Dendritic cell treated with granulocyte-macrophage colony-stimulating factor and Interleukin-4, amounts not matched to agents 40 ng/mL and 50 ng/mL, for 4 days (primary cell): ENCODE results near the gene DNM3.

ENCODE experiments used
- H3K27ac Mint-ChIP-seq: one replicate; pipeline ENCODE4 v1.8.0; 2022; ENCODE audit warnings: mild to moderate bottlenecking, mixed read lengths
- H3K27me3 Mint-ChIP-seq: one replicate; pipeline ENCODE4 v1.8.0; 2022; ENCODE audit warnings: mild to moderate bottlenecking, mixed read lengths
- H3K36me3 Mint-ChIP-seq: one replicate; pipeline ENCODE4 v1.8.0; 2022; ENCODE audit warnings: low read depth, mixed read lengths
- H3K4me1 Mint-ChIP-seq: one replicate; pipeline ENCODE4 v1.8.0; 2022; ENCODE audit warnings: low read depth, mixed read lengths
- H3K4me3 Mint-ChIP-seq: one replicate; pipeline ENCODE4 v1.8.0; 2022; ENCODE audit warnings: mild to moderate bottlenecking, moderate library complexity, mixed read lengths
- H3K9me3 Mint-ChIP-seq: one replicate; pipeline ENCODE4 v1.8.0; 2022; ENCODE audit warnings: mixed read lengths
- intact Hi-C: fragments of 100-400 bp; cut with micrococcal nuclease; formaldehyde crosslinking; loops from one replicate; pipeline ENCODE4 v1.15.0; 2022

Gene DNM3

GRCh38 chr1:172185996-172186395, 344.7 kb downstream of the DNM3 start:
- intact Hi-C loops: no loop called here
- Mint-ChIP-seq H3K9me3 (no peaks in the 10 kb centered on the region), H3K4me3 (no peak overlapping the region), H3K27ac (no peak overlapping the region), H3K36me3 (no peaks in the 10 kb centered on the region), H3K27me3 (peaks cover 4% of the 10 kb centered on the region), H3K4me1 (peaks cover 18% of the 10 kb centered on the region)

GRCh38 chr1:172201572-172201971, 360.3 kb downstream of the DNM3 start:
- Mint-ChIP-seq H3K4me1 (no peaks in the 10 kb centered on the region), H3K36me3 (no peaks in the 10 kb centered on the region), H3K27me3 (no peaks in the 10 kb centered on the region), H3K27ac (no peak overlapping the region), H3K4me3 (no peak overlapping the region), H3K9me3 (peaks cover 47% of the 10 kb centered on the region)
- intact Hi-C loops: no loop called here

GRCh38 chr1:172203135-172203823, 362.0 kb downstream of the DNM3 start:
- H3K4me3 Mint-ChIP-seq: no peak overlapping the region
- no peaks in the 10 kb centered on the region for H3K27me3 Mint-ChIP-seq
- H3K4me1 Mint-ChIP-seq: no peaks in the 10 kb centered on the region
- no peak overlapping the region for H3K27ac Mint-ChIP-seq
- peaks cover 32% of the 10 kb centered on the region for H3K9me3 Mint-ChIP-seq
- H3K36me3 Mint-ChIP-seq: no peaks in the 10 kb centered on the region
- intact Hi-C loops: no loop called here

GRCh38 chr1:172203902-172204301, 362.6 kb downstream of the DNM3 start:
- Mint-ChIP-seq H3K4me1 (no peaks in the 10 kb centered on the region), H3K9me3 (peaks cover 25% of the 10 kb centered on the region), H3K36me3 (no peaks in the 10 kb centered on the region), H3K27me3 (no peaks in the 10 kb centered on the region), H3K4me3 (no peak overlapping the region), H3K27ac (no peak overlapping the region)
- intact Hi-C loops: no loop called here

GRCh38 chr1:172206256-172206655, 365.0 kb downstream of the DNM3 start:
- Mint-ChIP-seq H3K4me3 (no peak overlapping the region), H3K27ac (no peak overlapping the region), H3K36me3 (no peaks in the 10 kb centered on the region), H3K27me3 (no peaks in the 10 kb centered on the region), H3K4me1 (no peaks in the 10 kb centered on the region), H3K9me3 (peaks cover 4% of the 10 kb centered on the region)
- intact Hi-C loops: no loop called here

GRCh38 chr1:172208635-172209034, 367.3 kb downstream of the DNM3 start:
- H3K27me3 Mint-ChIP-seq: no peaks in the 10 kb centered on the region
- intact Hi-C loops: no loop called here
- no peaks in the 10 kb centered on the region for H3K36me3 Mint-ChIP-seq
- H3K4me1 Mint-ChIP-seq: no peaks in the 10 kb centered on the region
- H3K4me3 Mint-ChIP-seq: no peak overlapping the region
- H3K9me3 Mint-ChIP-seq: no peaks in the 10 kb centered on the region
- no peak overlapping the region for H3K27ac Mint-ChIP-seq

- Mint-ChIP-seq H3K27me3 (no peaks in the 10 kb centered on the region), H3K4me1 (no peaks in the 10 kb centered on the region), H3K36me3 (no peaks in the 10 kb centered on the region), H3K4me3 (no peak overlapping the region), H3K27ac (no peak overlapping the region), H3K9me3 (no peaks in the 10 kb centered on the region)
- intact Hi-C loops: no loop called here
Measured at GRCh38 chr1:172211221-172211620, 369.9 kb downstream of the DNM3 start.

GRCh38 chr1:172212124-172212523, 370.8 kb downstream of the DNM3 start:
- no peaks in the 10 kb centered on the region for H3K9me3 Mint-ChIP-seq
- H3K27ac Mint-ChIP-seq: no peak overlapping the region
- intact Hi-C loops: no loop called here
- no peak overlapping the region for H3K4me3 Mint-ChIP-seq
- H3K36me3 Mint-ChIP-seq: no peaks in the 10 kb centered on the region
- no peaks in the 10 kb centered on the region for H3K4me1 Mint-ChIP-seq
- no peaks in the 10 kb centered on the region for H3K27me3 Mint-ChIP-seq

GRCh38 chr1:172215006-172215405, 373.7 kb downstream of the DNM3 start:
- Mint-ChIP-seq H3K4me1 (no peaks in the 10 kb centered on the region), H3K27ac (no peak overlapping the region), H3K27me3 (no peaks in the 10 kb centered on the region), H3K4me3 (no peak overlapping the region), H3K36me3 (no peaks in the 10 kb centered on the region), H3K9me3 (no peaks in the 10 kb centered on the region)
- intact Hi-C loops: no loop called here

GRCh38 chr1:172219966-172220365, 378.7 kb downstream of the DNM3 start:
- Mint-ChIP-seq H3K27ac (no peak overlapping the region), H3K27me3 (no peaks in the 10 kb centered on the region), H3K9me3 (no peaks in the 10 kb centered on the region), H3K4me1 (no peaks in the 10 kb centered on the region), H3K4me3 (no peak overlapping the region), H3K36me3 (no peaks in the 10 kb centered on the region)
- intact Hi-C loops: no loop called here

- Mint-ChIP-seq H3K4me1 (no peaks in the 10 kb centered on the region), H3K27me3 (no peaks in the 10 kb centered on the region), H3K36me3 (no peaks in the 10 kb centered on the region), H3K27ac (no peak overlapping the region), H3K9me3 (no peaks in the 10 kb centered on the region), H3K4me3 (no peak overlapping the region)
- intact Hi-C loops: no loop called here
Measured at GRCh38 chr1:172220376-172220775, 379.1 kb downstream of the DNM3 start.

GRCh38 chr1:172221436-172221835, 380.1 kb downstream of the DNM3 start:
- no peak overlapping the region for H3K4me3 Mint-ChIP-seq
- H3K4me1 Mint-ChIP-seq: no peaks in the 10 kb centered on the region
- H3K9me3 Mint-ChIP-seq: no peaks in the 10 kb centered on the region
- no peaks in the 10 kb centered on the region for H3K27me3 Mint-ChIP-seq
- no peaks in the 10 kb centered on the region for H3K36me3 Mint-ChIP-seq
- no peak overlapping the region for H3K27ac Mint-ChIP-seq
- intact Hi-C loops: no loop called here

- intact Hi-C loops: no loop called here
- no peaks in the 10 kb centered on the region for H3K27me3 Mint-ChIP-seq
- no peak overlapping the region for H3K4me3 Mint-ChIP-seq
- H3K9me3 Mint-ChIP-seq: no peaks in the 10 kb centered on the region
- H3K4me1 Mint-ChIP-seq: no peaks in the 10 kb centered on the region
- H3K27ac Mint-ChIP-seq: no peak overlapping the region
- H3K36me3 Mint-ChIP-seq: no peaks in the 10 kb centered on the region
Measured at GRCh38 chr1:172224871-172225270, 383.6 kb downstream of the DNM3 start.

GRCh38 chr1:172229942-172230341, 388.6 kb downstream of the DNM3 start:
- Mint-ChIP-seq H3K27me3 (no peaks in the 10 kb centered on the region), H3K9me3 (peaks cover 18% of the 10 kb centered on the region), H3K4me3 (no peak overlapping the region), H3K36me3 (no peaks in the 10 kb centered on the region), H3K27ac (no peak overlapping the region), H3K4me1 (no peaks in the 10 kb centered on the region)
- intact Hi-C loops: no loop called here

- intact Hi-C loops: no loop called here
- Mint-ChIP-seq H3K9me3 (peaks cover 18% of the 10 kb centered on the region), H3K36me3 (no peaks in the 10 kb centered on the region), H3K4me3 (no peak overlapping the region), H3K27me3 (no peaks in the 10 kb centered on the region), H3K27ac (no peak overlapping the region), H3K4me1 (no peaks in the 10 kb centered on the region)
Measured at GRCh38 chr1:172230526-172230925, 389.2 kb downstream of the DNM3 start.
